ENCODE data around the gene TMEM200C. TPM values are rescaled to one million over a fixed set of nuclear protein-coding genes. Genes with fewer than 3 reads are reported as not detected.

TMEM200C gene
- total and polyA plus RNA-seq, 2 donors (not counting 3 experiments of a cell fraction or from before 2014, with no cell fraction given) = 0.07 TPM; not detected in 1

- FAIRE-seq = no peak
- H3K79me2 ChIP-seq (ENCODE audit: control insufficient read depth, insufficient read depth, low read length) = no peaks in the 10 kb centered on the region
- no peak overlapping the region for H3K4me2 ChIP-seq (ENCODE audit: insufficient read depth, low read length)
- intact Hi-C loops (cut with micrococcal nuclease) = no loop called here
- no peaks in the 10 kb centered on the region for H3K9me1 ChIP-seq (replicated peaks; ENCODE audit: control insufficient read depth, extremely low read depth, insufficient read depth, low read length)
- no peaks in the 10 kb centered on the region for H3K36me3 ChIP-seq (ENCODE audit: control insufficient read depth in 2 of 2, extremely low read depth in 1 of 2, insufficient read depth in 2 of 2, low read length in 2 of 2)
- ChIA-PET POLR2A (no interaction called here), CTCF (interaction anchor here (1.0 kb wide), 1 partner anchor 9 kb away, joined by 5 read pairs; no protein-coding TSS in a partner anchor)
- no peak for DNase-seq (ENCODE audit: low read depth, low spot score)
- no peak overlapping the region for H3K27ac ChIP-seq (ENCODE audit: insufficient read depth, low read depth, low read length)
- dilution Hi-C loops (cut with MboI; ENCODE audit: extremely low pct_ligation_motif_present, low sequenced_read_pairs) = no loop called here
- H3K9ac ChIP-seq (replicated peaks; ENCODE audit: extremely low read depth, insufficient read depth, low read length) = no peak overlapping the region
- no peaks in the 10 kb centered on the region for H3K9me3 ChIP-seq (replicated peaks; ENCODE audit: control insufficient read depth, insufficient read depth, low read length)
- no peaks in the 10 kb centered on the region for H4K20me1 ChIP-seq (replicated peaks; ENCODE audit: control insufficient read depth, extremely low read depth, insufficient read depth, low read length)
- TF ChIP-seq MAX (IDR thresholded peaks at IDR 0.05; ENCODE audit: insufficient read depth, insufficient read length) (no peak), FOS (IDR thresholded peaks at IDR 0.05; ENCODE audit: borderline replicate concordance, insufficient read depth, low read length) (no peak), POLR2A (IDR thresholded peaks at IDR 0.05; ENCODE audit: low read depth, low read length) (no peak), MYC (IDR thresholded peaks at IDR 0.05; ENCODE audit: low read depth, low read length) (no peak)
- no TSS peak for BruUV-seq (replicated peaks)
- H3K4me1 ChIP-seq (ENCODE audit: control insufficient read depth, extremely low read depth, insufficient read depth, low read length) = no peaks in the 10 kb centered on the region
- H3K4me3 ChIP-seq (replicated peaks in 1 of 3; ENCODE audit: insufficient read depth in 1 of 3, low read depth in 1 of 3, low read length in 3 of 3) = no peak overlapping the region
- H3K27me3 ChIP-seq (ENCODE audit: control insufficient read depth in 2 of 2, insufficient read depth in 2 of 2, low read length in 2 of 2) = peaks cover 24% of the 10 kb centered on the region in 2 experiments
- no peak overlapping the region for H2AFZ ChIP-seq (ENCODE audit: low read depth, low read length)
These were observed 4.9 kb upstream of the TMEM200C start for GRCh38 chr18:5900262-5900661.

- BruUV-seq (replicated peaks) = no TSS peak
These were observed 4.5 kb upstream of the TMEM200C start for GRCh38 chr18:5899835-5900234.

More at GRCh38 chr18:5899835-5900234, 4.5 kb upstream of the TMEM200C start:
- DNase-seq (ENCODE audit: low read depth, low spot score) = no peak
- ChIA-PET POLR2A (no interaction called here), CTCF (interaction anchor here (1.0 kb wide), 1 partner anchor 9 kb away, joined by 5 read pairs; no protein-coding TSS in a partner anchor)
- Histone ChIP-seq H3K27me3 (ENCODE audit: control insufficient read depth in 2 of 2, insufficient read depth in 2 of 2, low read length in 2 of 2) (peaks cover 24 to 28% of the 10 kb centered on the region in 2 experiments), H3K4me1 (ENCODE audit: control insufficient read depth, extremely low read depth, insufficient read depth, low read length) (no peaks in the 10 kb centered on the region), H3K9ac (replicated peaks; ENCODE audit: extremely low read depth, insufficient read depth, low read length) (no peak overlapping the region), H3K4me2 (ENCODE audit: insufficient read depth, low read length) (no peak overlapping the region), H3K79me2 (ENCODE audit: control insufficient read depth, insufficient read depth, low read length) (no peaks in the 10 kb centered on the region), H3K9me1 (replicated peaks; ENCODE audit: control insufficient read depth, extremely low read depth, insufficient read depth, low read length) (no peaks in the 10 kb centered on the region), H2AFZ (ENCODE audit: low read depth, low read length) (no peak overlapping the region), H3K27ac (ENCODE audit: insufficient read depth, low read depth, low read length) (no peak overlapping the region), H3K36me3 (ENCODE audit: control insufficient read depth in 2 of 2, extremely low read depth in 1 of 2, insufficient read depth in 2 of 2, low read length in 2 of 2) (no peaks in the 10 kb centered on the region), H4K20me1 (replicated peaks; ENCODE audit: control insufficient read depth, extremely low read depth, insufficient read depth, low read length) (no peaks in the 10 kb centered on the region), H3K9me3 (replicated peaks; ENCODE audit: control insufficient read depth, insufficient read depth, low read length) (no peaks in the 10 kb centered on the region), H3K4me3 (replicated peaks in 1 of 3; ENCODE audit: insufficient read depth in 1 of 3, low read depth in 1 of 3, low read length in 3 of 3) (no peak overlapping the region)
- TF ChIP-seq POLR2A (IDR thresholded peaks at IDR 0.05; ENCODE audit: low read depth, low read length) = no peak
- no peak for TF ChIP-seq CTCF (IDR thresholded peaks at IDR 0.05; ENCODE audit: extremely low read depth in 1 of 2, insufficient read depth in 1 of 2, low read depth in 1 of 2, low read length in 2 of 2)
- no peak for TF ChIP-seq POLR2AphosphoS5 (IDR thresholded peaks at IDR 0.05; ENCODE audit: insufficient read depth, low read depth, low read length)
- no peak for TF ChIP-seq GATA2 (IDR thresholded peaks at IDR 0.05; ENCODE audit: insufficient read depth, insufficient read length, low read depth, low read length)
- TF ChIP-seq FOS (IDR thresholded peaks at IDR 0.05; ENCODE audit: borderline replicate concordance, insufficient read depth, low read length) = no peak
- TF ChIP-seq JUN (IDR thresholded peaks at IDR 0.05; ENCODE audit: borderline replicate concordance, insufficient read depth, insufficient read length, low read depth) = no peak
- TF ChIP-seq MAX (IDR thresholded peaks at IDR 0.05; ENCODE audit: insufficient read depth, insufficient read length) = no peak
- TF ChIP-seq EZH2 (IDR thresholded peaks at IDR 0.05; ENCODE audit: borderline replicate concordance, low read depth, low read length, severe bottlenecking) = no peak
- no peak for TF ChIP-seq MYC (IDR thresholded peaks at IDR 0.05; ENCODE audit: low read depth, low read length)
- intact Hi-C loops (cut with micrococcal nuclease) = no loop called here
- dilution Hi-C loops (cut with MboI; ENCODE audit: extremely low pct_ligation_motif_present, low sequenced_read_pairs) = no loop called here
- no peak for FAIRE-seq
